Measurements from ENCODE around the gene MX1.

The MX1 gene

GRCh38 chr21:41425954-41426675 lies at the start of gene MX1:
MX1 (plus strand) TSS chr21:41426239; CDS start chr21:41432071, 5,832 bp downstream.
- DNase-seq (ENCODE audit: low read depth in 3 of 3), result peak; percentile 56 to 93 (median 83)

- no peak for DNase-seq (ENCODE audit: low read depth in 3 of 3)
These were observed 48.3 kb upstream of the MX1 start for GRCh38 chr21:41377715-41378114.

GRCh38 chr21:41378849-41379248 lies 47.2 kb upstream of the MX1 start:
- no peak for DNase-seq (ENCODE audit: low read depth in 3 of 3)

- DNase-seq (ENCODE audit: low read depth in 3 of 3), result no peak
These were observed 46.1 kb upstream of the MX1 start for GRCh38 chr21:41379901-41380300.

GRCh38 chr21:41381731-41382130 lies 44.3 kb upstream of the MX1 start:
- DNase-seq (ENCODE audit: low read depth in 3 of 3), result no peak

- no peak for DNase-seq (ENCODE audit: low read depth in 3 of 3)
These were observed 38.8 kb upstream of the MX1 start for GRCh38 chr21:41387042-41387819.

- DNase-seq (ENCODE audit: low read depth in 3 of 3), result no peak
These were observed 38.2 kb upstream of the MX1 start for GRCh38 chr21:41387824-41388223.

GRCh38 chr21:41388259-41388658 lies 37.8 kb upstream of the MX1 start:
- DNase-seq (ENCODE audit: low read depth in 3 of 3), result no peak

- DNase-seq (ENCODE audit: low read depth in 3 of 3), result no peak
These were observed 35.9 kb upstream of the MX1 start for GRCh38 chr21:41390043-41390639.

- no peak for DNase-seq (ENCODE audit: low read depth in 3 of 3)
These were observed 32.1 kb upstream of the MX1 start for GRCh38 chr21:41393876-41394465.

GRCh38 chr21:41396558-41397075 lies 29.4 kb upstream of the MX1 start:
- no peak for DNase-seq (ENCODE audit: low read depth in 3 of 3)

- no peak for DNase-seq (ENCODE audit: low read depth in 3 of 3)
These were observed 28.6 kb upstream of the MX1 start for GRCh38 chr21:41397471-41397891.

GRCh38 chr21:41398251-41398650 lies 27.8 kb upstream of the MX1 start:
- no peak for DNase-seq (ENCODE audit: low read depth in 3 of 3)

- no peak for DNase-seq (ENCODE audit: low read depth in 3 of 3)
These were observed 27.2 kb upstream of the MX1 start for GRCh38 chr21:41398831-41399230.

- no peak for DNase-seq (ENCODE audit: low read depth in 3 of 3)
These were observed 26.7 kb upstream of the MX1 start for GRCh38 chr21:41399246-41399800.

GRCh38 chr21:41402231-41402630 lies 23.8 kb upstream of the MX1 start:
- no peak for DNase-seq (ENCODE audit: low read depth in 3 of 3)

GRCh38 chr21:41402796-41403195 lies 23.2 kb upstream of the MX1 start:
- no peak for DNase-seq (ENCODE audit: low read depth in 3 of 3)

- no peak for DNase-seq (ENCODE audit: low read depth in 3 of 3)
These were observed 22.7 kb upstream of the MX1 start for GRCh38 chr21:41403331-41403730.

GRCh38 chr21:41403966-41404365 lies 22.1 kb upstream of the MX1 start:
- no peak for DNase-seq (ENCODE audit: low read depth in 3 of 3)

- DNase-seq (ENCODE audit: low read depth in 3 of 3), result no peak
These were observed 20.7 kb upstream of the MX1 start for GRCh38 chr21:41405321-41405720.

- DNase-seq (ENCODE audit: low read depth in 3 of 3), result no peak
These were observed 19.7 kb upstream of the MX1 start for GRCh38 chr21:41406340-41406739.
